SK-N-SH (cell line): ENCODE data around the gene RCOR3. TPM values are rescaled to one million over a fixed set of nuclear protein-coding genes. Genes with fewer than 3 reads are reported as not detected.
"Not testable (repeated sequence)": the region's sequence is repeated elsewhere in the genome, so short reads cannot be mapped to it uniquely, and the experiment has no call there.

ENCODE experiments used
- CTCF ChIA-PET: fragments of 300-600, 350-600 bp; formaldehyde crosslinking; extraction: SDS; loops from one replicate; lab custom pipeline; 2021; lab: Yijun Ruan, JAX
- POLR2A ChIA-PET: fragments of 350-600 bp; sonication (Branson Sonifier 250); formaldehyde crosslinking; extraction: SDS; loops from one replicate; lab custom pipeline; 2020; ENCODE audit warnings: antibody characterized with exemption, inconsistent platforms; lab: Yijun Ruan, JAX
- DNase-seq: peaks from one replicate; pipeline ENCODE4 v3.0.0; 2012
- H2AFZ ChIP-seq: fragments of 200-600 bp; sonication (generic); 2 replicates; pipeline ENCODE4 v1.8.1; 2016; ENCODE audit warnings: antibody characterized with exemption, mild to moderate bottlenecking, low read depth
- H3F3A ChIP-seq: fragments of 200-600 bp; sonication (generic); replicated peaks from 2 replicates; pipeline ENCODE3; 2016; ENCODE audit warnings: antibody characterized with exemption, mild to moderate bottlenecking; ENCODE audit not compliant: insufficient read depth
- H3K27ac ChIP-seq, 2 experiments: fragments of 200-500 bp in 1 of 2; fragments of 200-600 bp in 1 of 2; sonication (Bioruptor generic) in 1 of 2; sonication (generic), shearing (Covaris generic) in 1 of 2; 2 replicates each; pipeline versions ENCODE4 v1.5.1 to v1.6.1; 2014 to 2016; ENCODE audit warnings: low read depth in 2 of 2, inconsistent platforms in 1 of 2, low read length in 1 of 2, mild to moderate bottlenecking in 1 of 2, mixed read lengths in 1 of 2
- H3K27me3 ChIP-seq: fragments of 200-600 bp; sonication (generic), shearing (Covaris generic); 2 replicates; pipeline ENCODE4 v1.6.1; 2016; ENCODE audit warnings: mixed run types; ENCODE audit not compliant: insufficient read depth
- H3K36me3 ChIP-seq, 2 experiments: fragments of 200-500 bp in 1 of 2; fragments of 200-600 bp in 1 of 2; sonication (Bioruptor generic) in 1 of 2; sonication (generic) in 1 of 2; replicated peaks in 1 of 2; 2 replicates each; pipeline versions ENCODE3 to v1.5.1; 2014 to 2016; ENCODE audit warnings: low read length in 1 of 2, mild to moderate bottlenecking in 1 of 2; ENCODE audit not compliant: insufficient read depth in 2 of 2, control insufficient read depth in 1 of 2
- H3K4me1 ChIP-seq, 2 experiments: fragments of 200-500 bp in 1 of 2; fragments of 200-600 bp in 1 of 2; sonication (Bioruptor generic) in 1 of 2; sonication (generic), shearing (Covaris generic) in 1 of 2; 2 replicates each; pipeline versions ENCODE4 v1.5.1 to v1.6.1; 2014 to 2016; ENCODE audit warnings: low read depth in 1 of 2, low read length in 1 of 2, mixed run types in 1 of 2; ENCODE audit not compliant: insufficient read depth in 2 of 2, control insufficient read depth in 1 of 2
- H3K4me2 ChIP-seq: fragments of 200-600 bp; sonication (generic), shearing (Covaris generic); 2 replicates; pipeline ENCODE4 v1.6.1; 2017; ENCODE audit warnings: mixed run types
- H3K4me3 ChIP-seq, 2 experiments: fragments of 200-500 bp in 1 of 2; fragments of 200-600 bp in 1 of 2; sonication (Bioruptor generic) in 1 of 2; sonication (generic), shearing (Covaris generic) in 1 of 2; 2 replicates each; pipeline versions ENCODE4 v1.5.1 to v1.8.1; 2014 to 2016; ENCODE audit warnings: low read depth in 2 of 2, inconsistent platforms in 1 of 2, low read length in 1 of 2, mild to moderate bottlenecking in 1 of 2, mixed read lengths in 1 of 2, moderate library complexity in 1 of 2
- H3K79me2 ChIP-seq: fragments of 200-600 bp; sonication (generic); 2 replicates; pipeline ENCODE4 v1.8.1; 2017; ENCODE audit warnings: mild to moderate bottlenecking; ENCODE audit not compliant: insufficient read depth
- H3K9ac ChIP-seq: fragments of 200-600 bp; sonication (generic); 2 replicates; pipeline ENCODE4 v1.6.1; 2017; ENCODE audit warnings: mixed run types
- H3K9me2 ChIP-seq: fragments of 200-600 bp; sonication (generic); 2 replicates; pipeline ENCODE4 v1.6.1; 2017; ENCODE audit warnings: mixed run types
- H3K9me3 ChIP-seq: fragments of 200-600 bp; sonication (generic); 2 replicates; pipeline ENCODE4 v1.6.1; 2017; ENCODE audit warnings: mixed run types, mild to moderate bottlenecking, moderate library complexity
- H4K20me1 ChIP-seq: fragments of 200-600 bp; sonication (generic); 2 replicates; pipeline ENCODE4 v1.6.1; 2017; ENCODE audit warnings: mild to moderate bottlenecking, mixed run types; ENCODE audit not compliant: insufficient read depth
- ELF1 ChIP-seq: IDR thresholded peaks from 2 replicates; pipeline ENCODE4 v1.4.0; 2012
- EP300 ChIP-seq, 2 experiments: IDR thresholded peaks; 2 replicates each; pipeline versions ENCODE4 v1.4.0 to v1.6.1; 2012; ENCODE audit warnings: borderline replicate concordance in 1 of 2, low read depth in 1 of 2, low read length in 1 of 2
- EZH2phosphoT487 ChIP-seq: fragments of 200-600 bp; sonication (generic); IDR thresholded peaks from 2 replicates; pipeline ENCODE4 v1.6.1; 2017; ENCODE audit warnings: low read depth, mixed run types, mild to moderate bottlenecking, antibody characterized with exemption, moderate library complexity, borderline replicate concordance
- FOXJ3 ChIP-seq: sonication (generic); formaldehyde crosslinking; IDR thresholded peaks from 2 replicates; pipeline ENCODE4 v1.5.1; 2020; ENCODE audit warnings: mild to moderate bottlenecking, missing genetic modification reagents
- FOXM1 ChIP-seq: IDR thresholded peaks from 2 replicates; pipeline ENCODE4 v1.4.0; 2012; ENCODE audit warnings: low read depth, mild to moderate bottlenecking
- GATA2 ChIP-seq: sonication (generic); formaldehyde crosslinking; IDR thresholded peaks from 2 replicates; pipeline ENCODE4 v1.5.0; 2020; ENCODE audit warnings: mild to moderate bottlenecking, missing genetic modification reagents
- JUND ChIP-seq: IDR thresholded peaks from 2 replicates; pipeline ENCODE4 v1.4.0; 2012
- MEF2A ChIP-seq: IDR thresholded peaks from 2 replicates; pipeline ENCODE4 v1.4.0; 2012; ENCODE audit warnings: low read depth, borderline replicate concordance
- NFIC ChIP-seq: IDR thresholded peaks from 2 replicates; pipeline ENCODE4 v1.4.0; 2012; ENCODE audit warnings: borderline replicate concordance
- PBX3 ChIP-seq: IDR thresholded peaks from 2 replicates; pipeline ENCODE4; 2012
- RAD21 ChIP-seq: IDR thresholded peaks from 2 replicates; pipeline ENCODE4 v1.6.1; 2012; ENCODE audit warnings: mild to moderate bottlenecking, low read length
- RCOR1 ChIP-seq: fragments of 150-350 bp; IDR thresholded peaks from 2 replicates; pipeline ENCODE4 v1.6.1; 2017; ENCODE audit warnings: antibody characterized with exemption, low read length
- REST ChIP-seq: IDR thresholded peaks from 2 replicates; pipeline ENCODE4 v1.6.1; 2012; ENCODE audit warnings: mild to moderate bottlenecking, low read depth, low read length, moderate library complexity
- RFX5 ChIP-seq: IDR thresholded peaks from 2 replicates; pipeline ENCODE4 v1.6.1; 2012; ENCODE audit warnings: mild to moderate bottlenecking, improper control_type of control experiment, low read length
- RXRA ChIP-seq: IDR thresholded peaks from 2 replicates; pipeline ENCODE4 v1.4.0; 2012; ENCODE audit warnings: low read depth, mild to moderate bottlenecking, borderline replicate concordance
- TAF1 ChIP-seq: IDR thresholded peaks from 2 replicates; pipeline ENCODE4 v1.6.1; 2012; ENCODE audit warnings: low read depth, mild to moderate bottlenecking, low read length, moderate library complexity, borderline replicate concordance
- USF1 ChIP-seq: IDR thresholded peaks from 2 replicates; pipeline ENCODE4 v1.4.0; 2012; ENCODE audit warnings: low read depth, borderline replicate concordance
- ZBTB33 ChIP-seq: IDR thresholded peaks from 2 replicates; pipeline ENCODE4 v1.4.0; 2012; ENCODE audit warnings: low read depth, borderline replicate concordance
- WGBS: methylation state at CpG from one replicate; pipeline ENCODE4 v1.1.6; 2017; ENCODE audit warnings: low lambda C conversion rate; 5-methylcytosine and 5-hydroxymethylcytosine counted together
- polyA plus RNA-seq, 3 experiments: library from polyadenylated mRNA; depleted of rRNA; stranded (reverse); fragments of >200 nt; gene quantifications; 2 replicates each; pipeline ENCODE4 v1.2.3, GENCODE V29; 2012

Gene RCOR3
- polyA plus RNA-seq, 1 of the 3 experiments (the other 2 are of a cell fraction) = 18.7 TPM

GRCh38 chr1:211349741-211350140, 90.6 kb downstream of the RCOR3 start (continued):
- TF ChIP-seq PBX3 = no peak
- TF ChIP-seq USF1 = no peak
- TF ChIP-seq TAF1 = no peak
- TF ChIP-seq RAD21 = no peak
- TF ChIP-seq JUND = no peak
- no peak for TF ChIP-seq MEF2A
- TF ChIP-seq EZH2phosphoT487 = no peak
- TF ChIP-seq ELF1 = no peak
- no peak for TF ChIP-seq RXRA
- TF ChIP-seq GATA2 (CRISPR knock-in tag) = no peak
- TF ChIP-seq, all 33 proteins: peak for 0

- H3F3A ChIP-seq, H3K4me1 ChIP-seq, H3K36me3 ChIP-seq, H3K9me2 ChIP-seq, H3K4me3 ChIP-seq, POLR2A ChIA-PET, H3K27me3 ChIP-seq, H2AFZ ChIP-seq, H3K79me2 ChIP-seq, H3K9me3 ChIP-seq, H4K20me1 ChIP-seq, H3K4me2 ChIP-seq, H3K9ac ChIP-seq, H3K27ac ChIP-seq, DNase-seq: not testable (repeated sequence)
- CTCF ChIA-PET = interaction anchor here (0.7 to 1.1 kb wide), 2 partner anchors 29 to 282 kb away, joined by 3 to 4 read pairs; no protein-coding TSS in a partner anchor
- WGBS = 97% methylated on average over 3 of the region's 3 CpGs
These were observed 92.9 kb downstream of the RCOR3 start for GRCh38 chr1:211352055-211352454.

- H3K4me2 ChIP-seq = no peak overlapping the region
- no peaks in the 10 kb centered on the region for H3K9me3 ChIP-seq
- no peaks in the 10 kb centered on the region; the same call in 1 of the 2 replicates for H3K79me2 ChIP-seq
- H3K4me1 ChIP-seq = peaks cover 0 to 1% of the 10 kb centered on the region in 2 experiments; a peak in 1 of 4 replicates
- WGBS = 85% methylated on average over 2 of the region's 2 CpGs
- H3K9me2 ChIP-seq = no peaks in the 10 kb centered on the region
- no peak overlapping the region for H3K4me3 ChIP-seq
- no peak overlapping the region for H3K9ac ChIP-seq
- ChIA-PET CTCF (interaction anchor here (0.7 kb wide), 1 partner anchor 282 kb away, joined by 3 read pairs; no protein-coding TSS in a partner anchor), POLR2A (no interaction called here)
- H3F3A ChIP-seq = no peaks in the 10 kb centered on the region
- no peaks in the 10 kb centered on the region for H4K20me1 ChIP-seq
- no peak overlapping the region for H3K27ac ChIP-seq
- H3K27me3 ChIP-seq = no peaks in the 10 kb centered on the region
- DNase-seq = no peak
- H2AFZ ChIP-seq = no peak overlapping the region
- H3K36me3 ChIP-seq = peaks cover 4 to 9% of the 10 kb centered on the region in 2 experiments
- TF ChIP-seq FOXJ3 (CRISPR knock-in tag) = no peak
- no peak for TF ChIP-seq RAD21
- TF ChIP-seq RCOR1 = no peak
- no peak for TF ChIP-seq RFX5
- no peak for TF ChIP-seq ELF1
- TF ChIP-seq REST = no peak
- no peak for TF ChIP-seq NFIC
- TF ChIP-seq FOXM1 = no peak
- no peak for TF ChIP-seq ZBTB33
- no peak for TF ChIP-seq EP300 (IDR thresholded peaks at IDR 0.05; ENCODE audit: borderline replicate concordance in 1 of 2, low read depth in 1 of 2, low read length in 1 of 2)
- TF ChIP-seq PBX3 = no peak
- no peak for TF ChIP-seq EZH2phosphoT487
These were observed 93.3 kb downstream of the RCOR3 start for GRCh38 chr1:211352465-211352864.
